Suprapubic skin (tissue), 4 donors: ENCODE results near the gene ARFRP1. TPM values are rescaled to one million over a fixed set of nuclear protein-coding genes. Genes with fewer than 3 reads are reported as not detected.

ENCODE experiments used
- DNase-seq, 2 donors: peaks; one replicate each; pipeline ENCODE4 v3.0.0-alpha.2; 2019; ENCODE audit warnings: low spot score in 2 of 2
- H3K27ac ChIP-seq: fragments of 200-600 bp; sonication (generic); one replicate; pipeline ENCODE4 v1.5.1; 2019
- H3K27me3 ChIP-seq: fragments of 200-600 bp; sonication (generic); one replicate; pipeline ENCODE4 v1.5.1; 2019
- H3K36me3 ChIP-seq: fragments of 200-600 bp; sonication (generic); one replicate; pipeline ENCODE4 v1.5.1; 2019
- H3K4me1 ChIP-seq: fragments of 200-600 bp; sonication (generic); one replicate; pipeline ENCODE4 v1.5.1; 2019
- H3K4me3 ChIP-seq: fragments of 200-600 bp; sonication (generic); one replicate; pipeline ENCODE4 v1.5.1; 2019; ENCODE audit warnings: mild to moderate bottlenecking
- H3K9me3 ChIP-seq: fragments of 200-600 bp; sonication (generic); one replicate; pipeline ENCODE4 v1.5.1; 2019
- CTCF ChIP-seq, 2 donors: fragments of 200-600 bp in 1 of 2; fragments of 450-650 bp in 1 of 2; sonication (generic) in 1 of 2; IDR thresholded peaks; one replicate each; pipeline ENCODE4 v1.5.1; 2016 to 2019; ENCODE audit warnings: antibody characterized with exemption in 2 of 2, mild to moderate bottlenecking in 1 of 2, moderate library complexity in 1 of 2
- EP300 ChIP-seq: sonication (generic); formaldehyde crosslinking; IDR thresholded peaks from one replicate; pipeline ENCODE4 v1.6.1; 2017; ENCODE audit warnings: antibody characterized with exemption
- POLR2A ChIP-seq, 2 donors: fragments of 450-650 bp; IDR thresholded peaks; one replicate each; pipeline ENCODE4 v1.6.1; 2017; ENCODE audit warnings: antibody characterized with exemption in 2 of 2, mild to moderate bottlenecking in 2 of 2, moderate library complexity in 2 of 2
- POLR2AphosphoS5 ChIP-seq, 3 donors: sonication (generic); formaldehyde crosslinking; IDR thresholded peaks; one replicate each; pipeline ENCODE4 v1.6.1; 2017; ENCODE audit warnings: antibody characterized with exemption in 3 of 3
- WGBS: methylation state at CpG from one replicate; pipeline ENCODE4 v1.1.5; 2018; 5-methylcytosine and 5-hydroxymethylcytosine counted together
- total RNA-seq, 4 donors: library from RNA; depleted of rRNA; stranded (reverse); fragments of >200 nt; gene quantifications; one replicate each; pipeline ENCODE4 v1.1.0, GENCODE V29; 2016

The ARFRP1 gene
- total RNA-seq, 4 donors from 2014 or later = 22.1 to 31.9 (median 27.6) TPM

GRCh38 chr20:63706027-63706695 is 1.6 kb downstream of the ARFRP1 start:
- peak; percentile 61 to 65 for DNase-seq
- Histone ChIP-seq H3K27me3 (no peaks in the 10 kb centered on the region), H3K36me3 (peaks cover 47% of the 10 kb centered on the region), H3K4me1 (peaks cover 26% of the 10 kb centered on the region), H3K27ac (peak overlapping the region; percentile 94), H3K9me3 (no peaks in the 10 kb centered on the region), H3K4me3 (peak overlapping the region; percentile 94)
- 64% methylated on average over 12 of the region's 12 CpGs for WGBS
- TF ChIP-seq POLR2A (IDR thresholded peaks at IDR 0.05) (no peak), EP300 (no peak), CTCF (IDR thresholded peaks at IDR 0.05) (no peak), POLR2AphosphoS5 (IDR thresholded peaks at IDR 0.05) (no peak)

GRCh38 chr20:63705232-63706026 is 2.3 kb downstream of the ARFRP1 start:
- no peaks in the 10 kb centered on the region for H3K27me3 ChIP-seq
- no peaks in the 10 kb centered on the region for H3K9me3 ChIP-seq
- H3K36me3 ChIP-seq = peaks cover 45% of the 10 kb centered on the region
- TF ChIP-seq CTCF (IDR thresholded peaks at IDR 0.05) (no peak), POLR2AphosphoS5 (IDR thresholded peaks at IDR 0.05) (no peak), POLR2A (IDR thresholded peaks at IDR 0.05) (no peak), EP300 (no peak)
- H3K4me3 ChIP-seq = no peak overlapping the region
- no peak overlapping the region for H3K27ac ChIP-seq
- 92% methylated on average over 8 of the region's 8 CpGs for WGBS
- DNase-seq = peak; percentile 53 to 60
- H3K4me1 ChIP-seq = peaks cover 26% of the 10 kb centered on the region

- Histone ChIP-seq H3K27me3 (no peaks in the 10 kb centered on the region), H3K4me3 (no peak overlapping the region), H3K36me3 (peaks cover 42% of the 10 kb centered on the region), H3K27ac (no peak overlapping the region), H3K9me3 (no peaks in the 10 kb centered on the region), H3K4me1 (peaks cover 31% of the 10 kb centered on the region)
- 91% methylated on average over 4 of the region's 6 CpGs for WGBS
- TF ChIP-seq EP300 (no peak), POLR2A (IDR thresholded peaks at IDR 0.05) (no peak), POLR2AphosphoS5 (IDR thresholded peaks at IDR 0.05) (no peak), CTCF (IDR thresholded peaks at IDR 0.05) (no peak)
- DNase-seq = peak; percentile 50 to 55
Observed at GRCh38 chr20:63704749-63705117, 3.0 kb downstream of the ARFRP1 start.

GRCh38 chr20:63703976-63704748 is 3.6 kb downstream of the ARFRP1 start:
- Histone ChIP-seq H3K4me1 (peaks cover 31% of the 10 kb centered on the region), H3K4me3 (no peak overlapping the region), H3K36me3 (peaks cover 38% of the 10 kb centered on the region), H3K27me3 (no peaks in the 10 kb centered on the region), H3K9me3 (no peaks in the 10 kb centered on the region), H3K27ac (no peak overlapping the region)
- 73% methylated on average over 4 of the region's 11 CpGs for WGBS
- TF ChIP-seq CTCF (IDR thresholded peaks at IDR 0.05) = no peak
- no peak for TF ChIP-seq EP300
- no peak for TF ChIP-seq POLR2AphosphoS5 (IDR thresholded peaks at IDR 0.05)
- TF ChIP-seq POLR2A (IDR thresholded peaks at IDR 0.05) = no peak
- peak; percentile 56 to 69 for DNase-seq
